C4-2B (cell line): ENCODE measurements around the gene NPC1L1.

Experiments
- H3K27ac ChIP-seq: fragments of 450-650 bp; 2 replicates; pipeline ENCODE4 v1.5.1; 2017
- CTCF ChIP-seq: fragments of 450-650 bp; conservative IDR thresholded peaks from 2 replicates; pipeline ENCODE4 v1.5.1; 2017; ENCODE audit warnings: mild to moderate bottlenecking
- ZFX ChIP-seq: fragments of 450-650 bp; IDR thresholded peaks from 2 replicates; pipeline ENCODE4 v1.6.1; 2017

Gene NPC1L1

GRCh38 chr7:44538798-44539668, 2.1 kb downstream of the NPC1L1 start:
- TF ChIP-seq CTCF = no peak
- no peak for TF ChIP-seq ZFX
- H3K27ac ChIP-seq = no peak overlapping the region

- no peak overlapping the region for H3K27ac ChIP-seq
- TF ChIP-seq CTCF (no peak), ZFX (no peak)
Measured at GRCh38 chr7:44538093-44538797, 2.9 kb downstream of the NPC1L1 start.

- no peak overlapping the region for H3K27ac ChIP-seq
- TF ChIP-seq ZFX (no peak), CTCF (no peak)
Measured at GRCh38 chr7:44537442-44537841, 3.7 kb downstream of the NPC1L1 start.

GRCh38 chr7:44536090-44536489, 5.0 kb downstream of the NPC1L1 start:
- TF ChIP-seq CTCF (no peak), ZFX (no peak)

GRCh38 chr7:44535348-44536064, 5.6 kb downstream of the NPC1L1 start:
- TF ChIP-seq ZFX (no peak), CTCF (no peak)
- H3K27ac ChIP-seq = no peak overlapping the region

More at GRCh38 chr7:44536090-44536489, 5.0 kb downstream of the NPC1L1 start:
- H3K27ac ChIP-seq = no peak overlapping the region

GRCh38 chr7:44534501-44534900, 6.6 kb downstream of the NPC1L1 start:
- H3K27ac ChIP-seq = no peak overlapping the region
- TF ChIP-seq ZFX (no peak), CTCF (peak; percentile 87)
